GM18868 (cell line): ENCODE data around the gene CBL.

Experiments
- ATAC-seq: cut with Tn5 transposase; IDR thresholded peaks from one replicate; pipeline ENCODE4 v1.9.1; 2021; ENCODE audit warnings: mild to moderate bottlenecking, moderate library complexity; ENCODE audit not compliant: unreplicated experiment

The CBL gene

GRCh38 chr11:119324189-119324588 is 118.0 kb downstream of the CBL start:
- ATAC-seq, result no peak

- ATAC-seq, result no peak
Observed at GRCh38 chr11:119329320-119329719, 123.2 kb downstream of the CBL start.

GRCh38 chr11:119330237-119330636 is 124.1 kb downstream of the CBL start:
- ATAC-seq, result no peak

GRCh38 chr11:119332111-119332765 is 126.1 kb downstream of the CBL start:
- ATAC-seq, result no peak

- ATAC-seq, result peak; percentile 90
Observed at GRCh38 chr11:119334174-119334930, 128.2 kb downstream of the CBL start, which contains the start of gene RNF26. TSS of gene RNF26 (plus strand) at chr11:119334527. CDS start at chr11:119335123, 596 bp downstream.

GRCh38 chr11:119335091-119335654 is 129.0 kb downstream of the CBL start:
- no peak for ATAC-seq

- ATAC-seq, result no peak
Observed at GRCh38 chr11:119335655-119336543, 129.8 kb downstream of the CBL start.

GRCh38 chr11:119336744-119337469 is 130.8 kb downstream of the CBL start:
- no peak for ATAC-seq

GRCh38 chr11:119337581-119338317 is 131.6 kb downstream of the CBL start:
- no peak for ATAC-seq

- ATAC-seq, result peak; percentile 41
Observed at GRCh38 chr11:119338318-119338890, 132.3 kb downstream of the CBL start.

- ATAC-seq, result no peak
Observed at GRCh38 chr11:119338965-119339588, 132.9 kb downstream of the CBL start.

GRCh38 chr11:119339589-119340334 is 133.6 kb downstream of the CBL start:
- ATAC-seq, result no peak

GRCh38 chr11:119340335-119341221 is 134.4 kb downstream of the CBL start, which contains the start of gene C1QTNF5:
TSS of gene C1QTNF5 (minus strand) at chr11:119340883. CDS start at chr11:119340397, 486 bp downstream.
- no peak for ATAC-seq

- no peak for ATAC-seq
Observed at GRCh38 chr11:119341222-119342022, 135.3 kb downstream of the CBL start.

GRCh38 chr11:119342023-119342300 is 135.8 kb downstream of the CBL start:
- ATAC-seq, result no peak

- ATAC-seq, result no peak
Observed at GRCh38 chr11:119342362-119343130, 136.4 kb downstream of the CBL start.
